NCI-H187 treated with DMSO at 0.1 percent for 48 hours (cell line): ENCODE measurements around the gene SYNC.
"Not testable (repeated sequence)": the region's sequence is repeated elsewhere in the genome, so short reads cannot be mapped to it uniquely, and the experiment has no call there.

Source experiments
- DNase-seq: peaks from one replicate; lab custom pipeline; 2025; lab: John Stamatoyannopoulos, UW

Gene SYNC

DNA sequence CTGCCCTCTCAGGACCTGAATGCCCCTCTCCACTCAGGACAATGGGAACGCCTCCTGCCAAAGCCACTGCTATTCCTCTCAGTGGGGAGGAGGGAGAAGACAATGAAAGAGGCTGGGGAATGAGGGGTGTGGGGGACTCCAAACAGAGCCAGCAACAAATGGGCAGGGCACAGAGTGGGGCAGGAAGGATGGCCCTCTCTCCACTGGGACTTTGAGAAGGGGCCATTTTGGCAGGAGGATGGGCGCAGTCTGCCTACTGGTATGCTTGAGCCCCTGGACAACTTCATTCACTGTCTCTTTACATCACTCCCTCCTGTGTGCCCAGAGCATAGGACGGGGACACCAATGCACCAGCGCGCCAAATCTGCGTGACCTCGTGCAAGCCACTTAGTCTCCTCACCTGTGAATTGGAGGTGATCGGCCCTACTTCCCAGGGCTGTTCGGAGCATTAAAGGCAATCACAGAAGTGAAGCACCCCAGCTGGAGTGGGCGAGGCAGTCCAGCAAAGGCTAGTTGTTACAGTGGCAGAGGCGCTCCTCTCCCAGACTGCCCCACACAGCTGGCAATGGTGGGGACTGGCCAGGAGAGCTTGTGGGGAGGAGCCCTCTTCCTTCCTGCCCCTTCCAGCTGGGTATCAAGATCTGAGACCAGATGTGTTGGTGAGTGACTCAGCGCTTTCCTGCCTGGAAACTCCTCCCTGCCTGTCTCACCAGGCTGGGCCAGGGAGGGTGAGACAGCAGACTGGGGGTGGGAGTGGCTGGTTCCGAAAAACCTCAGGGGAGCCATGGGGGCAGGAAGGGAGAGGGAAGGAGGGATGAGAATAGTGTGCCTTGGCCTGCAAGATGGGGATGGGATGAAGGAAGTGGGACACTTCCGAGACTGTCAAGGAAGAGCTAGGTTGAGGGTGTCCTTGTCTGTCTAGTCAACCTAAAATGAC is 22.4 kb upstream of the SYNC start:
- no peak for DNase-seq

DNA sequence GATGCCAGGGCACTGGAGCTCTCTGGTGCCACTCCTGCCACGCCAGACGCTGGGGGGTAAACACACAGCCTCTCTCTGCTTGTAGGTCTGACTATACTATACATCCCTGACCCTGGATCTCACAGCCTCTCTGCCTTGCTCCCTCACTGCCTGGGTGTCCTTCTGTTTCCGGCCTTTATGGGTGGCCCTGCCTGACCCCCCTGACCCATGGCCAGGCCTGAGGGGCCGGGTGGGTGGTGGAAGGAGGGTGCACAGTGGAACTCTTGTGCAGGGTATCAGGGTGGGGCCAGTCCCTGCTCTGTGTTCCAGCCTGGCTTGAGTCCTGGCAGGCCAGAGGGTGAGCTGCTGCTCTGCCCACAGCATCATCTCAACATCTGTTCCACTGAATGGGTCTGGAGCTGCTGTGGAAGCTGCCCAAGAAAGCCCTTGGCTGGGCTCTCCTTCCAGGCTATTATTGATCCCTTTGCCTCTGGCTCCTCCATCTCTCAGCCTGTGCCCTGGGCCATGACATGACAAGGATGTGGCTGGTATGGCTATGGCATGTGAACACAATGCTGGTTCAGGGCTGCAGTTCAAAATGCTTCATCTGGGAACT is 17.2 kb upstream of the SYNC start:
- no peak for DNase-seq

DNA sequence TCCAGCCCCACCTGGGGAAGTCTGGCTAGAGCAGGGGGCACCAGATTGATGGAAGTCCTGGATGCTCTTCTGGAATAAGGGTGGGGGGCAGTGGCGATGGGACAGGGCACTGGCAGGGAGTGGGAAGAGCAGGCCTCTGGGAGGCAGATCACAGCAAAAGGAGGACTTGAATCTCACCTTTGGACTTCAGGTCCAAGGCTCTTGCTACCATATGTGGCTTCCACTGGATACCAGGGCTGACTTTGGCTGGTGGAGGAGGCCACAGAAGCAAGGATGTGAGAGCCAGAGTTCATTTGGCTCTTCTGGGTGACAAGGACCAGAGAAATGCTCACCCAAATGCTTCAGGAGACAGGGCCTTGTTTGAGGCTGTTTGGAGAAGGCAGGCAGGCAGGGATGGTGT is 16.0 kb upstream of the SYNC start:
- DNase-seq, result no peak

DNA sequence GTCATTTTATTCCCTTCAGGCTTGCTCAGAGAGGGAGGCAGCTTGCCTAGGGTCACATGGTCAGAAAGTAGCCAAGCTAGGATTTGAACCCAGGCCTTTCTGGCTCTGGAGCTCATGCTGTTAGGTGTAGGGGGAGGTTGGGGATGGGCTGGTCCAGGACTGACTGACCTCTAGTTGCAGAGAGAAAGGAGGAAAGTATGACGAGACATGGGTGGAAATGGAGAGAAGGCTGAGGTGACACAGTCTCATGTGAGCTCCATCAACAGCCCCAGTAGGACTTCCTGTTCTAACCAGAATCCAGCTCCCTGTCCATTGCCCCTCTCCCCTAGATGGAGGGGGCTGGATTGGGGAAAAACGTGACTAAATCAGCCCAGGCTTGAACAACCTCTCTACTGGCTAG is 15.5 kb upstream of the SYNC start:
- no peak for DNase-seq

DNA sequence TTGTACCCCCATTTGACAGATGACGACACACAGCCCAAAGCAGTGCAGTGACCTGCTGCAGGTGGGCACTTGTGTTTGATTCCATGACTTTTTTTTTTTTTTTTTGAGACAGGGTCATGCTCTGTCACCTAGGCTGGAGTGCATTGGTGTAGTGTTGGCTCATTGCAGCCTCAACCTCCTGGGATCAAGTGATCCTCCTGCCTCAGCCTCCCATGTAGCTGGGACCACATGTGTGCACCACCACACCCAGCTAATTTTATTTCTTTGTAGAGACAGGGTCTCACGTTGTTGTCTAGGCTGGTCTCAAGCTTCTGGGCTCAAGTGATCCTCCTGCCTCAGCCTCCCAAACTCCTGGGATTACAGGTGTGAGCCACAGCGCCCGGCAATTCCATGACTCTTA is 14.9 kb upstream of the SYNC start:
- DNase-seq, result no peak

DNA sequence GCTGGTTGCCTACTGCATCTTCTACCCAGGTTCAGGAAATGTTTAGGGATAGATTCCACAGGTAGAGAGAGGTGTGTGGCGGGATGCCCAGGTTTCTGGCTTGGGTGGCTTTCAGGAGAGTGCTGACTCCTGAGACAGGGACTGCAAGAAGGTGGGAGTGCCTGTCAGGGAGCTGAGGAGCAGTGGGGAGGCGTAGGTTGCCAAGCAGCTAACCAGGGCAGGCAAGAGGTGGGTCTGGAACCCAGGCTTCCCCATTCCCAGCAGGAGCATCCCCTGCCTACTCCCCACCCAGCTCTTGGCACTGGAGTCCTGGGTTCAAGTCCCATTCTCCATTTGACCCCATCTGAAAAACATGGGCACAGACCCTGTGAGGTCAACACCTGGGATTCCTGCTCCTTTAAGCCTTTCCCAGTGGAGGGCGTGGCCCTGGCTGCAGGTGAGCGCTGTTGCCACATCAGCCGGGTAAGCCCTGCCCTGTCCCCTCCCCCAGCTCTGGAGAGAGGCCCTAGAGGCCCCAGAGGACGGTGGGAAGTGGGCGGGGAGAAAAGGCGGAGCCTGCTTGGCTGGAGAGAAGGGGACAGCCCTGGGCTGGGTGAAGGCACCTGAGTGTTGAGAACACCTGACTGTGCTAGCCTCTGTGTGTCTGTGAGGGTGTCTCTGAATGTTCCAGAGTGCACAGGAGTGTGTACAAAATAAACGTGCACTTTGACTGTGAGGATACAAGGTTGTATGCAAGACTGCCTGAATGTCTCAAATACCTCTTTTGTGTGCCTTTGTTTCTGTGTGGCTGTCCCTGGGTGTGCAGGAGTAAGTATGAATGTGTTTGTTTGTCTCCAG is 14.0 kb upstream of the SYNC start:
- DNase-seq, result peak; percentile 82

DNA sequence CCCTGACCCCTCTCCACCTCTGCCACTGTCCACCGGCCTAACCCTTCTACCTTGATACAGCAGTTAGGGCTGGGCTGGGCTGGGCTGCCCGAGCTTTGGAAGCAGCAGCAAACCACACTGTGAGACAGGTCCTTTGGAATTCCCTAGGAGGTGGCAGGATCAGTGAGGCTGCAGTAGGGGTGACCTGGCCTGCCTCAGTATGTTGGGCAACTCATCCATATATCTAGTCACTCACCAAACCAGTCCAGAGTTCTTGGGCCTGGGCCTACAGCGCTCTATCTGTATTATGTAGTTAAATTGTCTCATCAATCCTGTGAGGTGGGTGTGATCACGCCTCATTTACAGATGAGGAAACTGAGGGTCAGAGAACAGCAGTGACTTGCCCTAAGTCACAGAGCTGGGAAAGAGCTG is 13.3 kb upstream of the SYNC start:
- no peak for DNase-seq

DNA sequence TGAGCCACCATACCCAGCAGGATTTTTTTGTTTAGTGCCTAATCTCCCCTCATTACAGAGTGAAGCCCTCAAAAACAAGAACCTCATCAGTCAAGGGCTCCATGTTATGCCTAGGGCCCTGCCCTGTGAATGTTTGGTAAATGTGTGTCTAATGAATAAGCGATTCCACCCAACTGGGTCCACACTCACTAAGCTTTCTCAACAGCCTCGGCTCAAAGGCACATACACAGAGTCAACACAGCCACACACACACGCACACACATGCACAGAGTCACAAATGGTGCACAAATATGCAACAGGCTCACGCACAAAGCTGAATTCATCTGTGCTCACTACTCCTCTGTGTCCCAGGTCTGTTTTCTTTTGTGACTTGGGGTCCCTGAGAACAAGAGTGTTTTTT is 11.7 kb upstream of the SYNC start:
- DNase-seq, result no peak

DNA sequence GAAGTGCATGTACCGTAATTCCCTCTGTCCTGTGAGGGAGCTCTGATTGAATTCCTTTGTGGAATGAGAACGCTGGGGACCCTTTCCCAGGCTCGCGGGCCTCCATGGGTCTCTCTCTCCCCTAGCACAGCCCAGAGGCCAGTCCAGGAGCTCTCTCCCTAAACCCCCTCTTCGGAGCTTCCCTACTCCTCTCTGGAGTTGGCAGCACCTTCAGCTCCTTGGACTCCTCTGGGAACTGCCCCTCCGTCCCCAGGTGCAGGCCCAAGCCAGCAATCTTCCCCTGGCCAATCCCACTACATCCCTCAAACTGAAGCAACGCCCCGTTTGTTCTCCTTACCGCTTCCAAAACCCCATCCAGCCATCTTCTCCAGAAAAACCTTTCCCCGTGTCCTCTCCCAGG is 10.5 kb upstream of the SYNC start:
- DNase-seq, result no peak

DNA sequence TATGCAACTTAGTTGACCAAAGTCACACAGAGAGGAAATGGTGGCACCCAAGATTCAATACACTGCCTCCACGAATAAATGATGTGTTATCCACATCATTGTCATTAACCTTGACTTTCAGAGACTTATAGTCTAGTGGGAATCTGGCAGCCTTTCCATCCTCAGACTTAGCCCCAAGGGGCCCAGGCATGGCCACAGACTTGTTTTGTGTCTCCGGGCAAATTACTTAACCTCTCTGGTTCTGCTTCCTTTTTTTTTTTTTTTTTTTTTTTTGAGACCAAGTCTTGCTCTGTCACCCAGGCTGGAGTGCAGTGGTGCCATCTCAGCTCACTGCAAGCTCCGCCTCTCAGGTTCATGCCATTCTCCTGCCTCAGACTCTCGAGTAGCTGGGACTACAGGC is 8.7 kb upstream of the SYNC start:
- not testable (repeated sequence) for DNase-seq

DNA sequence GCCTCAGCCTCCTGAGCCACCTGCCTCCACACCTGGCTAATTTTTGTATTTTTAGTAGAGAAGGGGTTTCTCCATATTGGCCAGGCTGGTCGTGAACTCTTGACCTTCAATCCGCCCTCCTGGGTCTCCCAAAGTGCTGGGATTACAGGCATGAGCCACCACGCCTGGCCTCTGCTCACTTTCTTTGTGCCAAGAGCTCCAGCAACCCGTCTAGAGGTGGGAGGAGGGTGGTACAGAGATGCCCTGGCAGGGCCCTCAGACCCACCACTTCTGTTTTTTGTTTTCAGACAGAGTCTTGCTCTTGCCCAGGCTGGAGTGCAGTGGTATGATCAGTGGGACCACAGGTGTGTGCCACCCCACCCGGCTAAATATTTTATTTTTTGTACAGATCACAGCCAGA is 6.9 kb upstream of the SYNC start:
- no peak for DNase-seq

DNA sequence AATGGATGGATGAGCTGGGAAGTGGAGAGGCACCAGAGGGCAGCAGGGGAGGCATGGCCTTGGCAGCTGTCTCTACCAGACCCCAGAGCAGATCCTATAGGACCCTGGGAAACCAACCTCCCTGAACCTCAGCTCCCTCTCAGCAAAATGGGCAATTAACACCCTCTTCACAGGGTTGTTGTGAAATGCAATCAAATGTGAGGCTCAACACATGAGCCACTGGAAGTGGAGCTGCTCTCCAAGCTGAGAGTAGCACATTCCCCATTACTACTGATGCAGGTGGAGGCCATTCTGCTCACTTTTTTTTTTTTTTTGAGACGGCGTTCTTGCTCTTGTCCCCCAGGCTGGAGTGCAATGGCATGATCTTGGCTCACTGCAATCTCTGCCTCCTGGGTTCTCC is 6.5 kb upstream of the SYNC start:
- no peak for DNase-seq

DNA sequence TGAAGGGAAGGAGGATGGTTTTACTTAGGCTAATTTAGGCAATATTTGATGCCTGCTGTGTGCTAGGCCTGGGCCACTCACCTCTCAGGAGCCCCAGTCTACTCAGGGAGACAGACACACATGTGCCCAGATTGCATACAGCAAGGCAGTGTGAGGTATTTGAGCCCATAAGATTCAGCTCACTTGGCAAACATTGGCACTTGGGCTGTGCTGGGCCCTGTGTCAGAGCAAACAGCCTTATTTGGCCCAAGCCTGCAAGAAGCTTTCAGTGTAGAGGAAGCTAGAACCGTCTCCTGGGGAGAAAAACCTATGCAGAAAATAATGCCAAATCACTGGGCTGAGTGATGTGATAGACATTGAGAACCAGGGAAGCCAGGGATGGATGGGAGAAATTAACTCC is 3.9 kb upstream of the SYNC start:
- no peak for DNase-seq

DNA sequence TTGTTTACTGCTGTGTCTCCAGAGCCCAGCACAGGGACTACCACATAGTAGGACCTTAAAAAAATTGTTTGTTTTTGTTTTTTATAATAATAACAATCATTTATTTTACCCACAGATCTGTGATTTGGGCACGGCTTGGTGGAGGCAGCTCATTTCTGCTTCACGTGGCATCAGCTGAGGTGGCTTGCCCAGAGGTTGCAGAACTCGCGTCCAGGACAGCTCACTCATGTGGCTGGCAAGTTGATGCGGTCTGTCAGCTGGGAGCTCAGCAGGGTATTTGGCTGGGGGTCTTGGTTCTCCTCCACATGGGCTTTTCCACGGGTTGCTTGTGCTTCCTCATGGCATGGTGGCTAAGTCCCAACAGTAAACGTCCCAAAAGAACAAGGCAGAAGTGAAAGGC is 2.9 kb upstream of the SYNC start:
- DNase-seq, result no peak

DNA sequence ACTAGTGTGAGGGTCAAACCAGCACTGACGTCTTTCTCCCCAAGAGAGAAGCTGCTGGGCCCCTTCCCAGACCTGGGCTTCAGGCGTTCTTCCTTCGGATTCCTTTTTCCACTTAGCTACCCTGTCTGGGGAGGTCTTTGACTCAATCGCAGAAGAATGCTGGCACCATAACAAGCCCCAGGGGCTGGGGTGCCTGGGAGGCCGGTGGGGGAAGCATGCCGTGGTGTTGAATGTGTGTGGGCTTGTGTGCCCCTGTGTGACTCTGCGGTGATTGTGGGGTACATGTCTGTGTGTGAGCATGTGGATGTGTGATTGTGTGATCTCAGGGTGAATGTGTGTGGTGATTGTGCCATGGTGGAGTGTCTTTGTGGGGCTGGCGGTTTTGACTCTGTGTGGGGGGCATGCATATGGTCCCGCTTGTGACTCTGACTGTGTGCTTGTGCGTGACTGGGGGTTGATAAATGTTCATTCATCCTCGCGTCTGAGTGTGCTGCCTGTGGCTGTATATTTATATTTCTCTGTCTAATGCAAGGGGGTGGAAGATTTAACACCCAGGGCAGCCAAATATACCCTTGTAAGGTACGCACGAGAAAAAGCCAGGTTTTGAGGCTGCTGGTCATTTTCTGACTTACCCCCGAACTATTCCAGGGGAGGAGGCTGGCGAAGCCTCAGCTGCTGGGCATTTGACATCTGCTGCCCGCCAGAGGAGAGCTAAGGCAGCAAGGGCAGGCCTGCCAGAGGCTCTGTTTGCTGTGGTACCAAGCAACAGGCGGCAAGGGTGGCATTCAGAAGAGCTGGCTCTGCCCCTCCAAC is 1.1 kb upstream of the SYNC start:
- no peak for DNase-seq

DNA sequence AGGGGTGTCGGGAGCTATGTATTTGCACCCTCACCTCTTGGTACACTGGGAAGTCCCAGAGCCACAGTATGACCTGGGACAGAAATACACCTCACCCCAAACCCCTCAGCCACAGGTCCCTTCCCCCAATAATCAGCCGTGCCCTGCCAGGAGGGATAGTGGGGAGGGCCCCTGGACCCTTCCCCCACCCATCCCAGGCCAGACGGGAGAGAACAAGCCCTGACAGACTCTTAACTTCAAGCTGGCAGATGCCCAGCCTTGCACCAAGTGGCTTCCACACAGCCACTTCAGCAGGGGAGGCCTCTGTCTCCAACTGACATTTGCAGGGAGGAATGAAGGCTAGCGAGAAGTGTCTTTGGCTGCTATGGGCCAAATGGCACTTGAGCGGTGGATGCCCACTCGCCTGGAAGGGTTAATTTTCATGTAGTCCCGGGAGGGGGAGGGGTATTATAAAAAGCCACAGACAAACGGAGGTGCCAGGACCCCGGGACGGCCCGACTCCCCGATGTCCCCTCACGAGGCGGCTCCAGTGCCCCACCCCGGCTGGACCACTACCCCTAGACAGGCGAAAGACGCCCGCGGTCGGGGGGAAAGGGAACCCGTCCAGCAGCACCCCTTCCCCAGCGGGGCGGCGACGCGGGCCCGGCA is 495 bp downstream of the SYNC start:
- no peak for DNase-seq

DNA sequence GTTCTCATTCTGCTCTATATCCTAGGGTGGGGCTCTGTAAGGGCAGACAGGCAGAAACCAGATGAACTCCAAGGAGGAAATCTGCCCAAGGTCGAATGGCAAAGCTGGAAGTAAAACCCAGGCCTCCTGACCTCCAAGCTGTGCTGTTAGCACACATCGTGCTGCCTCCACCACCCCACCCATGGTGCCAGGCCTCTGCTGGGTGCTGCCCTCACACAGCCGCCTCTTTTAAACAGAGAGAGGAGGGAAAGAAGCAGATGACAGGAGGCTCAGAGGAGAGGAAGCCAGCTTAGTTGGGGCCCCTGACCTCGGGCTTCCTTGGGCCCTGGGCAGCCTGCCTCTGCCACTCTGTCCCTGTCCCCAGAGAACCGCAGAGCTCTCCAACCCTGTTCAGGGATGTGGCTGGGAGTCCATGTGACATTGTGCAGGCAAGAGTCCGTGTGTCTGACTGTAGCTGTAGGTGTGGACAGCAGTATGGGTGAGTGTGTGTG is 1.1 kb downstream of the SYNC start:
- no peak for DNase-seq

DNA sequence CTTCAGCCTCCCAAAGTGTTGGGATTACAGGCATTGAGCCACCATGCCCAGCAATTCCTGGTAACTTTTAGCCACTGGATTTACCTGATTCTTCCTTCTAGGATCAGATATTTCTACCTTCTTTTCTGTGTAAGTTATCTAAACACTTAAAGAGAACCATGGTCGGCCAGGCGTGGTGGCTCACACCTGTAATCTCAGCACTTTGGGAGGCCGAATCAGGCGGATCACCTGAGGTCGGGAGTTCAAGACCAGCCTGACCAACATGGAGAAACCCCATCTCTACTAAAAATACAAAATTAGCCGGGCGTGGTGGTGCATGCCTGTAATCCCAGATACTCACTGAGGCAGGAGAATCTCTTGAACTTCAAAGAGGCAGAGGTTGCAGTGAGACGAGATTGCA is 5.6 kb downstream of the SYNC start:
- DNase-seq, result not testable (repeated sequence)

DNA sequence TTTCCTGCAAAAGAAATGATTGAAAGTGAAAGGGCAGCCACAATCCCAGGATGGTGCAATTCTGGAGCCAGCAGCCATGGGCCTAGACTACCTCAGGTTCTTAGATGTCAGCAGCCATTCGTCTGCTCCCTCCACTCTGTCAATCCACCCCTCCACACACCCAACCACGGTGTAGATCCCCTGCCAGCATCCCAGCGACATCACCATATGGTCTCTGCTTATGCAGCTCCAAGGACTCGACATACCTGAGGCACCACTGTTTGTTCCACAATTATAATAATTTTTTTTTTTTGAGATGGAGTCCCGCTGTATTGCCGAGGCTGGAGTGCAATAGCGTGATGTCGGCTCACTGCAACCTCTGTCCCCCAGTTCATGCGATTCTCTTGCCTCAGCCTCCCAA is 6.5 kb downstream of the SYNC start:
- no peak for DNase-seq

DNA sequence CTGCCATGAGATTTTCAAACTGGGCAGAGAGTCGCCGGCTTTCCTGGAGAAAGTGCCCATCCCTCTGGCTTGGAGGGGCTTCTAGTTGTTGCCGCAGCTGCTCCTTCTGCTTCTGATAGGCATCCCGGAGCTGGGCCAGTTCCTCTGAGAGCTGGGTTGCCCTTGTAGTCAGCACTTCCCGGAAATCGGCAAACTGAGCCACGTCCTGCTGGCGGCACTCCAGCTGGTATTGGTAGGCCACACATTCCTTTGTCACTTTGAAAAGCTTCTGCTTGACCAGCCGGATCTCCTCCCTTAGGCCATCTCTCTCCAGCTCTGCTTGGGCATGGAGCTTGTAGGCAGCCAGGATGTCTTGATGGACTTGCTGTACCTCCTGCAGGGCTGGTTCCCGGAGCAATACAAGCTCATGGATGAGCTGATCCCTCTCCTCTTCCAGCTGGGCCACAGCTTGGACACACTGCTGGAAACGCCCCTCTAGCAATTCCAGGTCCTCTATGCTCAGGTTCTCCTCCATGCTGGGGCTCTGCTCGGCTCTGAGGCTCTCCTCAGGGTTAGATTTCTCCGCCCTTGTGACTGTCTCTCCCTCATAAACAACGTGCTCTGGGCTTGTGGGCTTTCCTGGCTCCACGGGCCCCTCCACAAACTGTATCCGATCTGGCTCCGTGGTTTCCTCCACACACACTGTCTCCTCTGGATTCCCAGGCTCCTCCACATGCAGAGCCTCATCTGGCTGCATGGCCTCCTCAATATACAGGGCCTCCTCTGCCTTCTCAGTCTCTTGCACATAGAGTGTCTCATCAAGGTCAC is 7.3 kb downstream of the SYNC start:
- DNase-seq, result no peak
